Measurements from ENCODE around the gene PDZD4.

GRCh38 chrX:153851981-153852380 lies 21.6 kb upstream of the PDZD4 start:
- no peak for TF ChIP-seq CTCF (IDR thresholded peaks at IDR 0.05)
- no peak for TF ChIP-seq POLR2AphosphoS5 (IDR thresholded peaks at IDR 0.05)
- no peak for TF ChIP-seq POLR2A (IDR thresholded peaks at IDR 0.05; ENCODE audit: low read depth)
